HepG2 (cell line): ENCODE measurements around the gene TSACC. TPM values are rescaled to one million over a fixed set of nuclear protein-coding genes. Genes with fewer than 3 reads are reported as not detected.

Source experiments
- DMAP1 ChIP-seq: IDR thresholded peaks from 2 replicates; pipeline ENCODE4 v1.6.1; 2016
- GFI1 ChIP-seq: sonication (generic); formaldehyde crosslinking; IDR thresholded peaks from 2 replicates; pipeline ENCODE4 v1.5.0; 2020; ENCODE audit warnings: missing genetic modification reagents, mild to moderate bottlenecking, borderline replicate concordance
- MAFF ChIP-seq: IDR thresholded peaks from 2 replicates; pipeline ENCODE4 v1.6.1; 2011; ENCODE audit warnings: low read depth, low read length, improper control_type of control experiment
- NFE2L2 ChIP-seq: fragments of 150-350 bp; IDR thresholded peaks from 2 replicates; pipeline ENCODE4 v1.6.1; 2014; ENCODE audit warnings: low read length
- NFIB ChIP-seq: sonication (generic); formaldehyde crosslinking; IDR thresholded peaks from 2 replicates; pipeline ENCODE4 v1.9.0; 2021; ENCODE audit warnings: missing genetic modification reagents, mild to moderate bottlenecking, borderline replicate concordance
- NR3C1 ChIP-seq: sonication (generic); formaldehyde crosslinking; IDR thresholded peaks from 2 replicates; pipeline ENCODE4 v1.4.0; 2020; ENCODE audit warnings: missing genetic modification reagents
- PITX1 ChIP-seq: sonication (generic); formaldehyde crosslinking; IDR thresholded peaks from 2 replicates; pipeline ENCODE4 v1.5.1; 2020; ENCODE audit warnings: mild to moderate bottlenecking, missing genetic modification reagents
- SP1 ChIP-seq, 2 experiments: fragments of 450-650 bp in 1 of 2; sonication (generic) in 1 of 2; formaldehyde crosslinking in 1 of 2; IDR thresholded peaks; 2 replicates each; pipeline versions ENCODE4 v1.4.0 to v1.6.1; 2016 to 2020; ENCODE audit warnings: missing genetic modification reagents in 1 of 2
- SP2 ChIP-seq: sonication (generic); formaldehyde crosslinking; IDR thresholded peaks from 2 replicates; pipeline ENCODE4 v1.5.1; 2020; ENCODE audit warnings: mild to moderate bottlenecking, missing genetic modification reagents
- ZNF235 ChIP-seq: sonication (generic); formaldehyde crosslinking; IDR thresholded peaks from 2 replicates; pipeline ENCODE4 v1.8.1; 2023; ENCODE audit warnings: mild to moderate bottlenecking, missing genetic modification reagents, borderline replicate concordance
- ZNF460 ChIP-seq: sonication (generic); formaldehyde crosslinking; IDR thresholded peaks from 2 replicates; pipeline ENCODE4 v1.5.1; 2020; ENCODE audit warnings: missing genetic modification reagents, mild to moderate bottlenecking, borderline replicate concordance
- ZNF558 ChIP-seq: sonication (generic); formaldehyde crosslinking; IDR thresholded peaks from 2 replicates; pipeline ENCODE4 v1.9.0; 2022; ENCODE audit warnings: mild to moderate bottlenecking, missing genetic modification reagents, borderline replicate concordance
- ZSCAN12 ChIP-seq: sonication (generic); formaldehyde crosslinking; IDR thresholded peaks from 2 replicates; pipeline ENCODE4 v1.9.0; 2021; ENCODE audit warnings: mild to moderate bottlenecking, missing genetic modification reagents
- polyA plus RNA-seq, 8 experiments: library from polyadenylated mRNA; depleted of rRNA in 3 of 8; stranded (reverse) in 7 of 8; unstranded in 1 of 8; fragments of >200 nt; fragmentation: Illumina TruSeq in 4 of 8; extraction: Trizol in 4 of 8; gene quantifications; 2 replicates each; pipeline versions ENCODE4 v1.2.1 to v1.2.3, GENCODE V29; 2011 to 2016; ENCODE audit warnings: low read depth in 4 of 8, missing spikeins in 1 of 8, mixed read lengths in 1 of 8; ENCODE audit not compliant: insufficient read depth in 1 of 8
- total RNA-seq, 5 experiments: library from RNA; depleted of rRNA; stranded (reverse); fragments of >200 nt; fragmentation: Illumina TruSeq; extraction: Trizol; gene quantifications; 2 replicates each; pipeline ENCODE4 v1.2.3, GENCODE V29; 2016; ENCODE audit warnings: low read depth in 1 of 5
- TF ChIP-seq, protein P1 (sequence below): sonication (generic); formaldehyde crosslinking; IDR thresholded peaks from 2 replicates; pipeline ENCODE4 v1.4.0; 2020; ENCODE audit warnings: mild to moderate bottlenecking, missing genetic modification reagents
- TF ChIP-seq, protein P2 (sequence below): IDR thresholded peaks from 2 replicates; pipeline ENCODE4 v1.6.1; 2016; ENCODE audit warnings: missing compliant biosample characterization, missing genetic modification reagents, borderline replicate concordance
- TF ChIP-seq, protein P3 (sequence below): sonication (generic); formaldehyde crosslinking; IDR thresholded peaks from 2 replicates; pipeline ENCODE4 v1.5.0; 2020; ENCODE audit warnings: mild to moderate bottlenecking, missing genetic modification reagents
- TF ChIP-seq, protein P4 (sequence below): sonication (generic); formaldehyde crosslinking; IDR thresholded peaks from 2 replicates; pipeline ENCODE4 v1.5.1; 2020; ENCODE audit warnings: mild to moderate bottlenecking, missing genetic modification reagents, moderate library complexity
- TF ChIP-seq, protein P5 (sequence below): sonication (generic); formaldehyde crosslinking; IDR thresholded peaks from 2 replicates; pipeline ENCODE4 v1.4.0; 2020; ENCODE audit warnings: missing genetic modification reagents, mild to moderate bottlenecking, borderline replicate concordance

TSACC gene
- total and polyA plus RNA-seq, 2 of the 13 experiments (the other 11 are each of a cell fraction or from before 2014, with no cell fraction given): 1.5 to 2.6 TPM

DNA sequence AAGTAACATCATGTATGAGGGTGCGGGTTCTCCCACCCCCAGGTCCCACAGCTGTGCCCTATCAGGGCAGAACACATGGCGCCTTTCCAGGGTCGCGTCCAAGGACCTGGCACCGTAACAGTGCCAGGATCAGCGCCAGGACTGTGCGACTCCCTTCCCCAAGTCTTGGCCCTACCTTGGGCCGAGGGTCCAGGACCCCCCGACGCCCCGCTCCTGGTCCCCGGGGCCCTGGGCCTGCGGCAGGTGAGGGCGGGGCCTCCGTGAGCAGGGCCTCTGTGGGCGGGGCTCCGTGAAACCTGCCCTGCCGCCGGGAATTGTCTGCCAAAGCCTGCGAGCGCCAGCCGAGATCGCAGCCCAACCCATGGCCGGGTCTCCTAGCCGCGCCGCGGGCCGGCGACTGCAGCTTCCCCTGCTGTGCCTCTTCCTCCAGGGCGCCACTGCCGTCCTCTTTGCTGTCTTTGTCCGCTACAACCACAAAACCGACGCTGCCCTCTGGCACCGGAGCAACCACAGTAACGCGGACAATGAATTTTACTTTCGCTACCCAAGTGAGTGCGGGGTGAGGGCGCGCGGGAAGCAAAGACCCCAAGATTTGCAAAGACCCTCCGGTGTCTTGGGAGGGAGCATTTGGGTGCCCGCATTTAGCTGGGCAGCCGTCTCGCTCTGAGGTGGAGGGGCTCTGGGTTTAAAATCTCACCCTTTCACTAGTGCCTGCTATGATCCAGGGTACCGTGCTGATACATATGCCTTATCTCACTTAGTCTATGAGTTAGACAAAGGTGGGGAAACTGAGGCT, 30.8 kb downstream of the TSACC start, which contains the start of gene RHBG (continued):
- TF ChIP-seq, protein P1, sequence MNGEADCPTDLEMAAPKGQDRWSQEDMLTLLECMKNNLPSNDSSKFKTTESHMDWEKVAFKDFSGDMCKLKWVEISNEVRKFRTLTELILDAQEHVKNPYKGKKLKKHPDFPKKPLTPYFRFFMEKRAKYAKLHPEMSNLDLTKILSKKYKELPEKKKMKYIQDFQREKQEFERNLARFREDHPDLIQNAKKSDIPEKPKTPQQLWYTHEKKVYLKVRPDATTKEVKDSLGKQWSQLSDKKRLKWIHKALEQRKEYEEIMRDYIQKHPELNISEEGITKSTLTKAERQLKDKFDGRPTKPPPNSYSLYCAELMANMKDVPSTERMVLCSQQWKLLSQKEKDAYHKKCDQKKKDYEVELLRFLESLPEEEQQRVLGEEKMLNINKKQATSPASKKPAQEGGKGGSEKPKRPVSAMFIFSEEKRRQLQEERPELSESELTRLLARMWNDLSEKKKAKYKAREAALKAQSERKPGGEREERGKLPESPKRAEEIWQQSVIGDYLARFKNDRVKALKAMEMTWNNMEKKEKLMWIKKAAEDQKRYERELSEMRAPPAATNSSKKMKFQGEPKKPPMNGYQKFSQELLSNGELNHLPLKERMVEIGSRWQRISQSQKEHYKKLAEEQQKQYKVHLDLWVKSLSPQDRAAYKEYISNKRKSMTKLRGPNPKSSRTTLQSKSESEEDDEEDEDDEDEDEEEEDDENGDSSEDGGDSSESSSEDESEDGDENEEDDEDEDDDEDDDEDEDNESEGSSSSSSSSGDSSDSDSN: peak; percentile 97
- TF ChIP-seq GFI1: peak; percentile 59; the same call in 1 of the 2 replicates
- TF ChIP-seq, protein P2, sequence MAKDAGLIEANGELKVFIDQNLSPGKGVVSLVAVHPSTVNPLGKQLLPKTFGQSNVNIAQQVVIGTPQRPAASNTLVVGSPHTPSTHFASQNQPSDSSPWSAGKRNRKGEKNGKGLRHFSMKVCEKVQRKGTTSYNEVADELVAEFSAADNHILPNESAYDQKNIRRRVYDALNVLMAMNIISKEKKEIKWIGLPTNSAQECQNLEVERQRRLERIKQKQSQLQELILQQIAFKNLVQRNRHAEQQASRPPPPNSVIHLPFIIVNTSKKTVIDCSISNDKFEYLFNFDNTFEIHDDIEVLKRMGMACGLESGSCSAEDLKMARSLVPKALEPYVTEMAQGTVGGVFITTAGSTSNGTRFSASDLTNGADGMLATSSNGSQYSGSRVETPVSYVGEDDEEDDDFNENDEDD (CRISPR knock-in tag): no peak
- TF ChIP-seq, protein P3, sequence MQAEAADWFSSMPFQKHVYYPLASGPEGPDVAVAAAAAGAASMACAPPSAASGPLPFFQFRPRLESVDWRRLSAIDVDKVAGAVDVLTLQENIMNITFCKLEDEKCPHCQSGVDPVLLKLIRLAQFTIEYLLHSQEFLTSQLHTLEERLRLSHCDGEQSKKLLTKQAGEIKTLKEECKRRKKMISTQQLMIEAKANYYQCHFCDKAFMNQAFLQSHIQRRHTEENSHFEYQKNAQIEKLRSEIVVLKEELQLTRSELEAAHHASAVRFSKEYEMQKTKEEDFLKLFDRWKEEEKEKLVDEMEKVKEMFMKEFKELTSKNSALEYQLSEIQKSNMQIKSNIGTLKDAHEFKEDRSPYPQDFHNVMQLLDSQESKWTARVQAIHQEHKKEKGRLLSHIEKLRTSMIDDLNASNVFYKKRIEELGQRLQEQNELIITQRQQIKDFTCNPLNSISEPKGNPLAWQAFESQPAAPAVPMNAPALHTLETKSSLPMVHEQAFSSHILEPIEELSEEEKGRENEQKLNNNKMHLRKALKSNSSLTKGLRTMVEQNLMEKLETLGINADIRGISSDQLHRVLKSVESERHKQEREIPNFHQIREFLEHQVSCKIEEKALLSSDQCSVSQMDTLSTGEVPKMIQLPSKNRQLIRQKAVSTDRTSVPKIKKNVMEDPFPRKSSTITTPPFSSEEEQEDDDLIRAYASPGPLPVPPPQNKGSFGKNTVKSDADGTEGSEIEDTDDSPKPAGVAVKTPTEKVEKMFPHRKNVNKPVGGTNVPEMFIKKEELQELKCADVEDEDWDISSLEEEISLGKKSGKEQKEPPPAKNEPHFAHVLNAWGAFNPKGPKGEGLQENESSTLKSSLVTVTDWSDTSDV (CRISPR knock-in tag): no peak
- no peak for TF ChIP-seq SP1 (IDR thresholded peaks at IDR 0.05)
- TF ChIP-seq SP1 (CRISPR knock-in tag; IDR thresholded peaks at IDR 0.05): peak; percentile 70; the same call in 1 of the 2 replicates
- peak; percentile 55; the same call in 1 of the 2 replicates for TF ChIP-seq DMAP1
- no peak for TF ChIP-seq NR3C1 (CRISPR knock-in tag)
- TF ChIP-seq MAFF: no peak
- TF ChIP-seq ZSCAN12 (CRISPR knock-in tag): peak; percentile 58; the same call in 1 of the 2 replicates
- TF ChIP-seq ZNF460 (CRISPR knock-in tag): no peak; the same call in 1 of the 2 replicates
- no peak for TF ChIP-seq NFE2L2
- peak; percentile 45; the same call in 1 of the 2 replicates for TF ChIP-seq ZNF558 (CRISPR knock-in tag)
- TF ChIP-seq, protein P4, sequence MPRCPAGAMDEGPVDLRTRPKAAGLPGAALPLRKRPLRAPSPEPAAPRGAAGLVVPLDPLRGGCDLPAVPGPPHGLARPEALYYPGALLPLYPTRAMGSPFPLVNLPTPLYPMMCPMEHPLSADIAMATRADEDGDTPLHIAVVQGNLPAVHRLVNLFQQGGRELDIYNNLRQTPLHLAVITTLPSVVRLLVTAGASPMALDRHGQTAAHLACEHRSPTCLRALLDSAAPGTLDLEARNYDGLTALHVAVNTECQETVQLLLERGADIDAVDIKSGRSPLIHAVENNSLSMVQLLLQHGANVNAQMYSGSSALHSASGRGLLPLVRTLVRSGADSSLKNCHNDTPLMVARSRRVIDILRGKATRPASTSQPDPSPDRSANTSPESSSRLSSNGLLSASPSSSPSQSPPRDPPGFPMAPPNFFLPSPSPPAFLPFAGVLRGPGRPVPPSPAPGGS (CRISPR knock-in tag): no peak
- TF ChIP-seq SP2 (CRISPR knock-in tag): no peak
- TF ChIP-seq NFIB (CRISPR knock-in tag): no peak
- 0 out of 2 replicates have a peak, but pooled peaks have one; percentile 32 for TF ChIP-seq PITX1 (CRISPR knock-in tag)
- TF ChIP-seq ZNF235 (CRISPR knock-in tag): no peak
- TF ChIP-seq, protein P5, sequence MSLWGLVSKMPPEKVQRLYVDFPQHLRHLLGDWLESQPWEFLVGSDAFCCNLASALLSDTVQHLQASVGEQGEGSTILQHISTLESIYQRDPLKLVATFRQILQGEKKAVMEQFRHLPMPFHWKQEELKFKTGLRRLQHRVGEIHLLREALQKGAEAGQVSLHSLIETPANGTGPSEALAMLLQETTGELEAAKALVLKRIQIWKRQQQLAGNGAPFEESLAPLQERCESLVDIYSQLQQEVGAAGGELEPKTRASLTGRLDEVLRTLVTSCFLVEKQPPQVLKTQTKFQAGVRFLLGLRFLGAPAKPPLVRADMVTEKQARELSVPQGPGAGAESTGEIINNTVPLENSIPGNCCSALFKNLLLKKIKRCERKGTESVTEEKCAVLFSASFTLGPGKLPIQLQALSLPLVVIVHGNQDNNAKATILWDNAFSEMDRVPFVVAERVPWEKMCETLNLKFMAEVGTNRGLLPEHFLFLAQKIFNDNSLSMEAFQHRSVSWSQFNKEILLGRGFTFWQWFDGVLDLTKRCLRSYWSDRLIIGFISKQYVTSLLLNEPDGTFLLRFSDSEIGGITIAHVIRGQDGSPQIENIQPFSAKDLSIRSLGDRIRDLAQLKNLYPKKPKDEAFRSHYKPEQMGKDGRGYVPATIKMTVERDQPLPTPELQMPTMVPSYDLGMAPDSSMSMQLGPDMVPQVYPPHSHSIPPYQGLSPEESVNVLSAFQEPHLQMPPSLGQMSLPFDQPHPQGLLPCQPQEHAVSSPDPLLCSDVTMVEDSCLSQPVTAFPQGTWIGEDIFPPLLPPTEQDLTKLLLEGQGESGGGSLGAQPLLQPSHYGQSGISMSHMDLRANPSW (CRISPR knock-in tag): no peak
